Neural progenitor cell (in vitro differentiated cells): ENCODE data around the gene HSPB2.

Experiments used
- EZH2 ChIP-seq: fragments of 200-600 bp; sonication (generic); IDR thresholded peaks from 2 replicates; pipeline ENCODE4 v1.6.1; 2017; ENCODE audit warnings: antibody characterized with exemption, mild to moderate bottlenecking, moderate library complexity
- TF ChIP-seq, protein P1 (sequence below): fragments of 200-600 bp; sonication (generic); IDR thresholded peaks from 2 replicates; pipeline ENCODE4 v1.5.1; 2017; ENCODE audit warnings: antibody characterized with exemption, mild to moderate bottlenecking

GRCh38 chr11:111933872-111934271, 21.3 kb downstream of the HSPB2 start:
- TF ChIP-seq, protein P1, sequence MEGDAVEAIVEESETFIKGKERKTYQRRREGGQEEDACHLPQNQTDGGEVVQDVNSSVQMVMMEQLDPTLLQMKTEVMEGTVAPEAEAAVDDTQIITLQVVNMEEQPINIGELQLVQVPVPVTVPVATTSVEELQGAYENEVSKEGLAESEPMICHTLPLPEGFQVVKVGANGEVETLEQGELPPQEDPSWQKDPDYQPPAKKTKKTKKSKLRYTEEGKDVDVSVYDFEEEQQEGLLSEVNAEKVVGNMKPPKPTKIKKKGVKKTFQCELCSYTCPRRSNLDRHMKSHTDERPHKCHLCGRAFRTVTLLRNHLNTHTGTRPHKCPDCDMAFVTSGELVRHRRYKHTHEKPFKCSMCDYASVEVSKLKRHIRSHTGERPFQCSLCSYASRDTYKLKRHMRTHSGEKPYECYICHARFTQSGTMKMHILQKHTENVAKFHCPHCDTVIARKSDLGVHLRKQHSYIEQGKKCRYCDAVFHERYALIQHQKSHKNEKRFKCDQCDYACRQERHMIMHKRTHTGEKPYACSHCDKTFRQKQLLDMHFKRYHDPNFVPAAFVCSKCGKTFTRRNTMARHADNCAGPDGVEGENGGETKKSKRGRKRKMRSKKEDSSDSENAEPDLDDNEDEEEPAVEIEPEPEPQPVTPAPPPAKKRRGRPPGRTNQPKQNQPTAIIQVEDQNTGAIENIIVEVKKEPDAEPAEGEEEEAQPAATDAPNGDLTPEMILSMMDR = no peak
- no peak for TF ChIP-seq EZH2
